ENCODE data around the gene PNPLA1. TPM values are rescaled to one million over a fixed set of nuclear protein-coding genes. Genes with fewer than 3 reads are reported as not detected.

Gene PNPLA1
- total and polyA plus RNA-seq, 10 of the 15 experiments (the other 5 are each of a cell fraction or from before 2014, with no cell fraction given), result 0.04 TPM; not detected in 9

DNA sequence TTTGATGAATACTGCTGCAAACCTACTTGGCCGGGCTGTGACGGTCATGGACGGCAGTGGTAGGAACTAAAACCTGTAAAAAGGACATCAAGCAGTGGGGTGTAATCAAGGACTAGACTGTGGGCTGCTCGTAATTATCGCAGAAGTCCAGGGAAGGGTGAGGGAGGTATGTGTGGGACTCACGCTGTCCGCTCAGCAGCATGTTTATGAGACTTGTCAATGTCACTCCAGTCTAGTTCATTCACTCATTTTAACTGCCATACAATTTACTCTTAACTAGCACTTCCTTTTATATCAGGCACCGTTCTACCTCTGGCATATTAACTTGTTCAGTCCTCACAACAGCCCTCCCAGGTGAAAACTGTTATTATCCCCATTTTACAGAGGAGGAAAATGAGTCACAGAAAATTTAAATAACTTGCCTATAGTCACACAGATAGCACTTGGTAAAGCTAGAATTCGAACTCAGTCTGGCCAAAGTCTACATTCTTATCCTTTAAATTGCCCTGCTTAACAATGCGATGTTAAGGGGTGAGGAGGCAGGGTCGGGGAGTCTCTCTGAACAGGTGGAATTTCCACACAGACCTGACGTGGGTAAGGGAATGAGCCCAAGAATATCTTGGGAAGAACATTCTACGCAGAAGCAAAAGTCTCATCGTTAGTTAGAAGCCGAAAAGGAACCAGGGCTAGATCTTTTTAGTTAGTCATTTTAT lies 4.1 kb downstream of the PNPLA1 start:
- 51% methylated on average over 15 of the region's 15 CpGs for whole genome bisulfite sequencing (ENCODE audit: insufficient coverage, insufficient replicate concordance, low lambda C conversion rate, missing lambda C conversion rate)
- DNase-seq (ENCODE audit: low read depth, low spot score) (no peak), ATAC-seq (no peak), FAIRE-seq (no peak)
- Histone ChIP-seq H3K27me3 (replicated peaks in 1 of 2; ENCODE audit: control insufficient read depth in 2 of 2, insufficient read depth in 2 of 2, low read length in 1 of 2) (peaks cover 0 to 6% of the 10 kb centered on the region in 2 experiments; a peak in 2 of 4 replicates), H3K27ac (ENCODE audit: control insufficient read depth, insufficient read depth) (no peak overlapping the region), H3K36me3 (ENCODE audit: control insufficient read depth in 2 of 2, insufficient read depth in 2 of 2, low read length in 1 of 2) (no peaks in the 10 kb centered on the region), H2AFZ (ENCODE audit: control insufficient read depth, low read depth, low read length) (no peak overlapping the region), H3K9me3 (replicated peaks; ENCODE audit: control insufficient read depth, insufficient read depth, low read length) (no peaks in the 10 kb centered on the region), H3K4me2 (ENCODE audit: control insufficient read depth, insufficient read depth) (no peak overlapping the region), H4K20me1 (ENCODE audit: control insufficient read depth, insufficient read depth) (no peaks in the 10 kb centered on the region), H3K9ac (ENCODE audit: control insufficient read depth, insufficient read depth, low read length) (no peak overlapping the region), H3K79me2 (ENCODE audit: control insufficient read depth, insufficient read depth, low read length) (no peaks in the 10 kb centered on the region), H3K4me1 (ENCODE audit: control insufficient read depth, insufficient read depth, low read length) (no peaks in the 10 kb centered on the region), H3K4me3 (no peak overlapping the region)
- SMC1A ChIA-PET (ENCODE audit: uncharacterized antibody, unreplicated experiment), result no interaction called here
- intact Hi-C loops (cut with micrococcal nuclease; ENCODE audit: unreplicated experiment), result no loop called here
- CTCF ChIA-PET, result no interaction called here
- RAD21 ChIA-PET (ENCODE audit: unreplicated experiment), result no interaction called here
- no TSS peak for BruUV-seq (replicated peaks)
- TF ChIP-seq MTA3 (IDR thresholded peaks at IDR 0.05; ENCODE audit: borderline replicate concordance, low read length), result no peak
- no peak for TF ChIP-seq GABPA (IDR thresholded peaks at IDR 0.05; ENCODE audit: low read depth)
- TF ChIP-seq IKZF1 (conservative IDR thresholded peaks at IDR 0.05), result no peak
- TF ChIP-seq, protein P1, sequence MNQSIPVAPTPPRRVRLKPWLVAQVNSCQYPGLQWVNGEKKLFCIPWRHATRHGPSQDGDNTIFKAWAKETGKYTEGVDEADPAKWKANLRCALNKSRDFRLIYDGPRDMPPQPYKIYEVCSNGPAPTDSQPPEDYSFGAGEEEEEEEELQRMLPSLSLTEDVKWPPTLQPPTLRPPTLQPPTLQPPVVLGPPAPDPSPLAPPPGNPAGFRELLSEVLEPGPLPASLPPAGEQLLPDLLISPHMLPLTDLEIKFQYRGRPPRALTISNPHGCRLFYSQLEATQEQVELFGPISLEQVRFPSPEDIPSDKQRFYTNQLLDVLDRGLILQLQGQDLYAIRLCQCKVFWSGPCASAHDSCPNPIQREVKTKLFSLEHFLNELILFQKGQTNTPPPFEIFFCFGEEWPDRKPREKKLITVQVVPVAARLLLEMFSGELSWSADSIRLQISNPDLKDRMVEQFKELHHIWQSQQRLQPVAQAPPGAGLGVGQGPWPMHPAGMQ (IDR thresholded peaks at IDR 0.05; ENCODE audit: borderline replicate concordance), result no peak
- TF ChIP-seq CREM (IDR thresholded peaks at IDR 0.05; ENCODE audit: low read depth), result no peak
- no peak for TF ChIP-seq HDAC6 (IDR thresholded peaks at IDR 0.05; ENCODE audit: unreplicated experiment)
- TF ChIP-seq PAX5 (IDR thresholded peaks at IDR 0.05; ENCODE audit: borderline replicate concordance, low read depth, low read length), result no peak
- TF ChIP-seq RAD21 (IDR thresholded peaks at IDR 0.05; ENCODE audit: insufficient read depth, low read depth, low read length), result no peak
- TF ChIP-seq SIN3A (IDR thresholded peaks at IDR 0.05; ENCODE audit: low read depth, low read length), result no peak
- no peak for TF ChIP-seq NFYB (IDR thresholded peaks at IDR 0.05; ENCODE audit: insufficient read depth, low read depth, low read length)
- TF ChIP-seq NR2F1 (conservative IDR thresholded peaks at IDR 0.05), result no peak
- TF ChIP-seq POLR2AphosphoS5 (IDR thresholded peaks at IDR 0.05; ENCODE audit: low read length), result no peak
- TF ChIP-seq, protein P2, sequence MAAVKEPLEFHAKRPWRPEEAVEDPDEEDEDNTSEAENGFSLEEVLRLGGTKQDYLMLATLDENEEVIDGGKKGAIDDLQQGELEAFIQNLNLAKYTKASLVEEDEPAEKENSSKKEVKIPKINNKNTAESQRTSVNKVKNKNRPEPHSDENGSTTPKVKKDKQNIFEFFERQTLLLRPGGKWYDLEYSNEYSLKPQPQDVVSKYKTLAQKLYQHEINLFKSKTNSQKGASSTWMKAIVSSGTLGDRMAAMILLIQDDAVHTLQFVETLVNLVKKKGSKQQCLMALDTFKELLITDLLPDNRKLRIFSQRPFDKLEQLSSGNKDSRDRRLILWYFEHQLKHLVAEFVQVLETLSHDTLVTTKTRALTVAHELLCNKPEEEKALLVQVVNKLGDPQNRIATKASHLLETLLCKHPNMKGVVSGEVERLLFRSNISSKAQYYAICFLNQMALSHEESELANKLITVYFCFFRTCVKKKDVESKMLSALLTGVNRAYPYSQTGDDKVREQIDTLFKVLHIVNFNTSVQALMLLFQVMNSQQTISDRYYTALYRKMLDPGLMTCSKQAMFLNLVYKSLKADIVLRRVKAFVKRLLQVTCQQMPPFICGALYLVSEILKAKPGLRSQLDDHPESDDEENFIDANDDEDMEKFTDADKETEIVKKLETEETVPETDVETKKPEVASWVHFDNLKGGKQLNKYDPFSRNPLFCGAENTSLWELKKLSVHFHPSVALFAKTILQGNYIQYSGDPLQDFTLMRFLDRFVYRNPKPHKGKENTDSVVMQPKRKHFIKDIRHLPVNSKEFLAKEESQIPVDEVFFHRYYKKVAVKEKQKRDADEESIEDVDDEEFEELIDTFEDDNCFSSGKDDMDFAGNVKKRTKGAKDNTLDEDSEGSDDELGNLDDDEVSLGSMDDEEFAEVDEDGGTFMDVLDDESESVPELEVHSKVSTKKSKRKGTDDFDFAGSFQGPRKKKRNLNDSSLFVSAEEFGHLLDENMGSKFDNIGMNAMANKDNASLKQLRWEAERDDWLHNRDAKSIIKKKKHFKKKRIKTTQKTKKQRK (IDR thresholded peaks at IDR 0.05; ENCODE audit: low read depth, low read length), result no peak
- no peak for TF ChIP-seq BRCA1 (IDR thresholded peaks at IDR 0.05; ENCODE audit: low read depth, low read length)
- TF ChIP-seq ESRRA (IDR thresholded peaks at IDR 0.05; ENCODE audit: low read length), result no peak
- TF ChIP-seq KDM1A (IDR thresholded peaks at IDR 0.05; ENCODE audit: borderline replicate concordance), result no peak
- TF ChIP-seq SMAD5 (IDR thresholded peaks at IDR 0.05; ENCODE audit: low read depth), result no peak
- TF ChIP-seq, protein P3, sequence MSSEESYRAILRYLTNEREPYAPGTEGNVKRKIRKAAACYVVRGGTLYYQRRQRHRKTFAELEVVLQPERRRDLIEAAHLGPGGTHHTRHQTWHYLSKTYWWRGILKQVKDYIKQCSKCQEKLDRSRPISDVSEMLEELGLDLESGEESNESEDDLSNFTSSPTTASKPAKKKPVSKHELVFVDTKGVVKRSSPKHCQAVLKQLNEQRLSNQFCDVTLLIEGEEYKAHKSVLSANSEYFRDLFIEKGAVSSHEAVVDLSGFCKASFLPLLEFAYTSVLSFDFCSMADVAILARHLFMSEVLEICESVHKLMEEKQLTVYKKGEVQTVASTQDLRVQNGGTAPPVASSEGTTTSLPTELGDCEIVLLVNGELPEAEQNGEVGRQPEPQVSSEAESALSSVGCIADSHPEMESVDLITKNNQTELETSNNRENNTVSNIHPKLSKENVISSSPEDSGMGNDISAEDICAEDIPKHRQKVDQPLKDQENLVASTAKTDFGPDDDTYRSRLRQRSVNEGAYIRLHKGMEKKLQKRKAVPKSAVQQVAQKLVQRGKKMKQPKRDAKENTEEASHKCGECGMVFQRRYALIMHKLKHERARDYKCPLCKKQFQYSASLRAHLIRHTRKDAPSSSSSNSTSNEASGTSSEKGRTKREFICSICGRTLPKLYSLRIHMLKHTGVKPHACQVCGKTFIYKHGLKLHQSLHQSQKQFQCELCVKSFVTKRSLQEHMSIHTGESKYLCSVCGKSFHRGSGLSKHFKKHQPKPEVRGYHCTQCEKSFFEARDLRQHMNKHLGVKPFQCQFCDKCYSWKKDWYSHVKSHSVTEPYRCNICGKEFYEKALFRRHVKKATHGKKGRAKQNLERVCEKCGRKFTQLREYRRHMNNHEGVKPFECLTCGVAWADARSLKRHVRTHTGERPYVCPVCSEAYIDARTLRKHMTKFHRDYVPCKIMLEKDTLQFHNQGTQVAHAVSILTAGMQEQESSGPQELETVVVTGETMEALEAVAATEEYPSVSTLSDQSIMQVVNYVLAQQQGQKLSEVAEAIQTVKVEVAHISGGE (CRISPR knock-in tag; IDR thresholded peaks at IDR 0.05), result no peak
- in situ Hi-C loops (cut with MboI), result no loop called here
- POLR2A ChIA-PET, result no interaction called here
